ENCODE results near the gene GPRC5A. TPM values are rescaled to one million over a fixed set of nuclear protein-coding genes. Genes with fewer than 3 reads are reported as not detected.

GPRC5A gene
- total and polyA plus RNA-seq, 2 of the 8 experiments (the other 6 are each of a cell fraction or from before 2014, with no cell fraction given) = 1.0 to 1.4 TPM

GRCh38 chr12:12899530-12900380 lies 8.4 kb downstream of the GPRC5A start (continued):
- TF ChIP-seq CHD7 (IDR thresholded peaks at IDR 0.05; ENCODE audit: insufficient replicate concordance, low read length) = no peak
- TF ChIP-seq RAD21 (IDR thresholded peaks at IDR 0.05 in 1 of 2, conservative IDR thresholded peaks at IDR 0.05 in 1 of 2; ENCODE audit: low read depth in 2 of 2, low read length in 2 of 2) = no peak
- TF ChIP-seq KDM5A (IDR thresholded peaks at IDR 0.05; ENCODE audit: low read length) = no peak
- TF ChIP-seq TEAD4 (IDR thresholded peaks at IDR 0.05; ENCODE audit: low read depth, low read length) = no peak
- TF ChIP-seq SP2 (IDR thresholded peaks at IDR 0.05; ENCODE audit: low read length) = no peak
- no peak for TF ChIP-seq JUND (IDR thresholded peaks at IDR 0.05; ENCODE audit: low read length)
- no peak for TF ChIP-seq BCL11A (IDR thresholded peaks at IDR 0.05; ENCODE audit: low read depth in 2 of 2, low read length in 2 of 2)
- TF ChIP-seq SUZ12 (IDR thresholded peaks at IDR 0.05; ENCODE audit: low read length) = no peak
- TF ChIP-seq RXRA (IDR thresholded peaks at IDR 0.05; ENCODE audit: insufficient read depth, low read depth, low read length) = no peak
- TF ChIP-seq EZH2 (IDR thresholded peaks at IDR 0.05; ENCODE audit: low read depth, low read length, severe bottlenecking) = no peak
